ENCODE data around the gene SBF2.

- TF ChIP-seq CTCF (IDR thresholded peaks at IDR 0.05; ENCODE audit: insufficient read depth, low read length, poor library complexity, severe bottlenecking): no peak
- TF ChIP-seq EZH2phosphoT487 (conservative IDR thresholded peaks at IDR 0.05; ENCODE audit: low read length): no peak
These were observed 226.3 kb downstream of the SBF2 start for GRCh38 chr11:10067629-10068300.

Measured in SU-DHL-6 (cell line).